Renal cortex interstitium (tissue), 11 donors: ENCODE results near the gene IFRD1. TPM values are rescaled to one million over a fixed set of nuclear protein-coding genes. Genes with fewer than 3 reads are reported as not detected.
"Not testable (repeated sequence)": the region's sequence is repeated elsewhere in the genome, so short reads cannot be mapped to it uniquely, and the experiment has no call there.

Source experiments
- DNase-seq, 11 donors: peaks; one replicate each; pipeline ENCODE4 v3.0.0-alpha.2; 2013; ENCODE audit warnings: low read depth in 9 of 11, low spot score in 4 of 11; ENCODE audit errors: extremely low read depth in 1 of 11
- polyA plus RNA-seq, 3 donors: library from polyadenylated mRNA; unstranded; fragments of 120-200 nt; gene quantifications; one replicate each; pipeline ENCODE4 v1.2.1, GENCODE V29; 2013; ENCODE audit not compliant: insufficient read length in 3 of 3

Gene IFRD1
- polyA plus RNA-seq, 3 donors = 34.2 to 45.0 (median 41.6) TPM

- DNase-seq = no peak
Measured at GRCh38 chr7:112505495-112505894, 55.2 kb downstream of the IFRD1 start.

- DNase-seq = no peak
Measured at GRCh38 chr7:112508404-112508803, 58.1 kb downstream of the IFRD1 start.

DNA sequence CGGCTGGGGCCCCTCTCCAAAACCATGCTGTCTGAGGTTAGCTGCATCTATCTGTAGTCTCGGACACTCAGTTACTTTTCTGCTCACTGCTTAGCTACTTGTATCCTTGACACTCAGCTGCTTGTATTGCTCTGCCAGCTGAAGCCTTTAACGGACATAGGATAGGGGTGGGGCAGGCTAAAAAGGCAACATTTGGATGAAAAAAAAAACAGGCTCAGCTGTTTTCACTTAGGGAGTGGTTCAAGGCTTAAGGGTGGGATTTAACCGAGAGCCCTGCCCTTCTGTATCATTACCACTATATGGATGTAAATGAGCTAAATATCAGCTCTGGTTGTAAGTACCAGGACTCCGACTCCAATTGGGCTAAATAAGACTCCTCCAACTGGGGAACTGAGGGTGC lies 59.1 kb downstream of the IFRD1 start:
- no peak for DNase-seq

GRCh38 chr7:112510001-112510742 lies 59.9 kb downstream of the IFRD1 start:
- no peak for DNase-seq

DNA sequence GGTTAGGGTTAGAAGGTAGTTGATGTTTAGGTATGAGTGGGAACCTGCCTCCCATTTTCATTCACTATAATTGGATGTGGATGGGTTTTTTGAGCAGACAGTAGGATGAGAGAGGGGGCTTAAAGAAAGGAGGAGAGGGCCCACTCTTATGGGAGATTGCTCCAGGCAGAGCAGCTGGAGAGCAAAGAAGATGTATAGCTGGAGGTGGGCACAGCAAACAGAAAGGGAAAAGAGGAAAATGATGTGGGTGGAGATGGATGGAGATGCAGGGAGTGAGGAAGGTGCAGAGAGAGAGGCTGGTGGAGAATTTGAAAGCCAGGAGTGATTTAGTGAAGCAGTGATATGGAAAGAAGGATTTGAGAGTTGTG lies 60.5 kb downstream of the IFRD1 start:
- no peak for DNase-seq

DNA sequence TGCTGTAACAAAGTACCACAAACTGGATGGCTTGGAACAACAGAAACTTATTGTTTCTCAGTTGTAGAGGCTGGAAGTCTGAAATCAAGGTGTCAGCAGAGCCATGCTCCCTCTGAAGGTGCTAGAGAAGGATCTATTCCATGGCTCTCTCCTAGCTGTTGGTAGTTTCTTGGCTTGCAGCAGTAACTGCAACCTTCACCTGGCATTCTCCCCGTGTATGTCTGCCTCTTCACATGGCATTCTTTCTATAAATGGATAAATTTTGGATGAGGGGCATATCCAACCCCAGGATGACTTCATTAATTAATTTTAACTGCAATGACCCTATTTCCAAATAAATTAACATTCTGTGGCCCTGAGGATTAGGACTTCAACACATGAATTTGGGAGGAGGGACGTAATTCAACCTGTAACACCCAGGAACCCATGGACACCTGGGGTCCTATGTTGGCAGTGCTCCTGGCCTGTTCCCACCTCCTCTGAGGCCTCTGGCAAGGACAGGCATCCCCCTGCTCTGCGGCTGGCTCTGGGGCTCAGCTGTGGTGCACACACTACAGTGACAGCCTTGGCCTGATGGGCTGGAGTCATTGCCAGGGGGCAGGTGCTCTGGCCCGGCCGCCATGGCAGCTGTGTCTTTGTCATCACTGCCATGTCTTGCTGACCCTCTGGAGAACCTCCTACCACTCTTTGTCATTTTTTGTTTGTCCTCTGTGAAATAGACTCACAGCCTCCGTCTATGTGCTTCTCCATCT lies 61.4 kb downstream of the IFRD1 start:
- no peak for DNase-seq

GRCh38 chr7:112512451-112513210 lies 62.4 kb downstream of the IFRD1 start:
- no peak for DNase-seq

DNA sequence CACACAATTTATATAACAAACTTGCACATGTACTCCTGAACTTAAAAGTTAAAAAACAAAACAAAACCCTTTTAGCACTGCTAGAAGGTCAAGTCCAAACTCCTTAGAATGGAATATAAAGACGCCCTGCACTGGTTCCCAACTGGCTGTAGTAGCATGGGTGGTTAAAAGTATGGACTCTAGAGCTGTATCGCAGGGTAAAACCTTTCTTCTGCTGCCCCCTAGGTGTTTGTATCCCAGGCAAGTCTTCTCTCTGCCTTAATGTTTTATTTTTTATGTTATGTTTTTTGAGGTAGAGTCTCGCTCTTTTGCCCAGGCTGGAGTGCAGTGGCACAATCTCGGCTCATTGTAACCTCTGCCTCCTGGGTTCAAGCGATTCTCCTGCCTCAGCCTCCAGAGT lies 65.7 kb downstream of the IFRD1 start:
- DNase-seq = no peak

- DNase-seq = not testable (repeated sequence)
Measured at GRCh38 chr7:112516418-112516817, 66.2 kb downstream of the IFRD1 start.

DNA sequence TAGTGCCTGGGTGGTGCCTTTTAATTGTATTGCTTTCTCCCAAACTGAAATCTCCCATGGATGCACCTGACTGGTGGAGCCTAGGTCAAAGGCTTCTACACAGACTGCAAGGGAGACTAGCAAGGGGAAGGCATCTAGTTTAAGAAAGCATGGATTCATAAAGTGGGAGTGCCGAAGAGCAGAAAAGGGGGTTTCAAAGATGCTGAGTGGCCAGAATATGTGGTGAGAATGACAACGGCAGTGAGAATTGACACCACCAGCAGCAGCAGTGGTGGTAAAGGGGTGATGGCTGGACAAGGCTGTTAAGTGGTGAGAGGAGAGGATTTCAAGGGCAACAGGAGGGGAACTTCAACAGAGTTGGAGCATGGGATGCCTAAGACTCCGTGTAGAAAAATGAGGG lies 67.2 kb downstream of the IFRD1 start:
- no peak for DNase-seq

DNA sequence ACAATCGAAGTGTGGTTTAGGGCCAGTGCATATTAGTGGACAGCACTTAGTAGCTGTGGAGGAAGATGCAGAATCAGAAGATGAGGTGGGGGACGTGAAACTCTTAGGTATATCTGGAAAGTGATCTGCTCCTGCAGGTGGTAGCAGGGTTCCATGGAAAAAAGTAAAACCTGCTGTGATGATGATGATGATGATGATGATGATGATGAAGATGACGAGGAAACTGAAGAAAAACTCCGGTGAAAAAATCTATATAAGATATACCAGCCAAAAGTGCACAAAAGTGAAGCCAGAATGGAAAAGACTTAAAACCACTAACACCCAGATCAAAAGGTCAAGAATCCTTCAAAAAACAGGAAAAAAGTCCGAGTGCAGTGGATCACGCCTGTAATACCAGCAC lies 70.5 kb downstream of the IFRD1 start:
- no peak for DNase-seq

DNA sequence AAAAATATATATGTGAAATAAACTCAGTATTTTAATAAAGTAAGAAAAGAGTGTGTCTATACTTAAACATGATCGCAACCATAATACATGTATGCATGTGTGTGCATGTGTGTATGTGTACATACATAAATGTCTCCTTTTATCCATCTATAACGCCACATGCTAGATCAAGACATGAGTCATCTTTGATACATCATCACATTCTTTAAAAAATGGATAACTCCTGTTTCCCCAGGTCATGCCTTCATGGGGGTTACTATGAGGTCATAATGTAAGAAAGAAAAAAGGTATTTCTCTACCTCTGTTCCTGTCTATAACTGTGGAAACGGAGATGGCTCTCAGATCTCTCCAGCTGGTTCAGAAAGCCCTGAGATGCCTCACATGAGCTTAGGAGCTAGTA lies 71.7 kb downstream of the IFRD1 start:
- DNase-seq = no peak

DNA sequence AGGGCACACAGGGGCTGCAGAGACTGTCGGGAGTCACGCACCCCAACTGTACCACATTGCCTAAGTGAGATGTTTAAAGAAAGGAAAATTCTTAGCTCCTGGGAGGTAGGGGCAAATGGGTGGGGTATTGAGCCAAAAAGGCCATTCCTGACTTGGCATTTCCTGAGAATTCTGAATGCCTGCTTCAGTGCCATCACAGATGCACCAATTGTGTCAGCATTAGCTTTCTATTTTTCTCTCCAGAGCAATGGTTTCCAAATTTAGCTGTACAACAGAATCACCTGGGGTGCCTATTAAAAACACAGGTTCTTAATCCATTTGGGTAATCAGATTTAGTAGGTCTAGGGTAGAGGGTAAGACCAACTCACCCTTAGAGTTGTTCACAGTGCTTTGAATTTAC lies 73.6 kb downstream of the IFRD1 start:
- no peak for DNase-seq

Other genes starting within 250 kb of the IFRD1 start
- gene DOCK4, start 244.1 kb upstream of the IFRD1 start, polyA plus RNA-seq = 10 to 100 TPM; 20.5 to 27.6 (median 24.6) TPM
- 10 to 100 TPM; 36.2 to 43.3 (median 38.6) TPM for gene ZNF277, start 243.8 kb upstream of the IFRD1 start, polyA plus RNA-seq
- gene LSMEM1, start 30.5 kb downstream of the IFRD1 start, polyA plus RNA-seq = 1 to 10 TPM; 2.1 to 5.1 (median 2.5) TPM